Endothelial cell (in vitro differentiated cells): Measurements from ENCODE around the gene NOXO1. TPM values are rescaled to one million over a fixed set of nuclear protein-coding genes. Genes with fewer than 3 reads are reported as not detected.

Source experiments
- DNase-seq: peaks from one replicate; pipeline ENCODE4 v3.0.0; 2021; ENCODE audit warnings: low spot score
- H3K27ac Mint-ChIP-seq: one replicate; pipeline ENCODE4 v1.8.0; 2021; ENCODE audit warnings: mixed read lengths, inconsistent platforms; ENCODE audit not compliant: unreplicated experiment
- H3K27me3 Mint-ChIP-seq: one replicate; pipeline ENCODE4 v1.8.0; 2021; ENCODE audit warnings: mild to moderate bottlenecking, moderate library complexity, mixed read lengths, inconsistent platforms; ENCODE audit not compliant: unreplicated experiment
- H3K36me3 Mint-ChIP-seq: one replicate; pipeline ENCODE4 v1.8.0; 2021; ENCODE audit warnings: mild to moderate bottlenecking, low read depth, mixed read lengths, inconsistent platforms; ENCODE audit not compliant: unreplicated experiment
- H3K4me1 Mint-ChIP-seq: one replicate; pipeline ENCODE4 v1.8.0; 2021; ENCODE audit warnings: mild to moderate bottlenecking, mixed read lengths, inconsistent platforms; ENCODE audit not compliant: unreplicated experiment
- H3K4me3 Mint-ChIP-seq: one replicate; pipeline ENCODE4 v1.8.0; 2021; ENCODE audit warnings: mild to moderate bottlenecking, mixed read lengths, inconsistent platforms; ENCODE audit not compliant: unreplicated experiment
- H3K9me3 Mint-ChIP-seq: one replicate; pipeline ENCODE4 v1.8.0; 2021; ENCODE audit warnings: mixed read lengths, inconsistent platforms; ENCODE audit not compliant: unreplicated experiment
- total RNA-seq: library from RNA; stranded (reverse); fragmentation: NEBNext Ultra II Directional; extraction: Animal tissue kit (Norgen Biotek cat#: 25700); gene quantifications from one replicate; pipeline ENCODE4 v1.2.1, GENCODE V29; 2021; ENCODE audit not compliant: unreplicated experiment
- TF ChIP-seq, protein P1 (sequence below): fragments of 200-600 bp; sonication (generic); IDR thresholded peaks from one replicate; pipeline ENCODE4 v1.5.0; 2021; ENCODE audit warnings: antibody characterized with exemption; ENCODE audit not compliant: unreplicated experiment

Gene NOXO1
- total RNA-seq, 1 donor from 2014 or later: 0.23 TPM

- no peak overlapping the region for H3K27ac Mint-ChIP-seq
- peaks cover 14% of the 10 kb centered on the region for H3K4me1 Mint-ChIP-seq
- peaks cover 15% of the 10 kb centered on the region for H3K27me3 Mint-ChIP-seq
- no peak for DNase-seq
- TF ChIP-seq, protein P1, sequence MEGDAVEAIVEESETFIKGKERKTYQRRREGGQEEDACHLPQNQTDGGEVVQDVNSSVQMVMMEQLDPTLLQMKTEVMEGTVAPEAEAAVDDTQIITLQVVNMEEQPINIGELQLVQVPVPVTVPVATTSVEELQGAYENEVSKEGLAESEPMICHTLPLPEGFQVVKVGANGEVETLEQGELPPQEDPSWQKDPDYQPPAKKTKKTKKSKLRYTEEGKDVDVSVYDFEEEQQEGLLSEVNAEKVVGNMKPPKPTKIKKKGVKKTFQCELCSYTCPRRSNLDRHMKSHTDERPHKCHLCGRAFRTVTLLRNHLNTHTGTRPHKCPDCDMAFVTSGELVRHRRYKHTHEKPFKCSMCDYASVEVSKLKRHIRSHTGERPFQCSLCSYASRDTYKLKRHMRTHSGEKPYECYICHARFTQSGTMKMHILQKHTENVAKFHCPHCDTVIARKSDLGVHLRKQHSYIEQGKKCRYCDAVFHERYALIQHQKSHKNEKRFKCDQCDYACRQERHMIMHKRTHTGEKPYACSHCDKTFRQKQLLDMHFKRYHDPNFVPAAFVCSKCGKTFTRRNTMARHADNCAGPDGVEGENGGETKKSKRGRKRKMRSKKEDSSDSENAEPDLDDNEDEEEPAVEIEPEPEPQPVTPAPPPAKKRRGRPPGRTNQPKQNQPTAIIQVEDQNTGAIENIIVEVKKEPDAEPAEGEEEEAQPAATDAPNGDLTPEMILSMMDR: no peak
- no peaks in the 10 kb centered on the region for H3K36me3 Mint-ChIP-seq
- H3K4me3 Mint-ChIP-seq: peak overlapping the region; percentile 92
- no peaks in the 10 kb centered on the region for H3K9me3 Mint-ChIP-seq
Measured at GRCh38 chr16:2027024-2028010, 46.0 kb upstream of the NOXO1 start.

DNA sequence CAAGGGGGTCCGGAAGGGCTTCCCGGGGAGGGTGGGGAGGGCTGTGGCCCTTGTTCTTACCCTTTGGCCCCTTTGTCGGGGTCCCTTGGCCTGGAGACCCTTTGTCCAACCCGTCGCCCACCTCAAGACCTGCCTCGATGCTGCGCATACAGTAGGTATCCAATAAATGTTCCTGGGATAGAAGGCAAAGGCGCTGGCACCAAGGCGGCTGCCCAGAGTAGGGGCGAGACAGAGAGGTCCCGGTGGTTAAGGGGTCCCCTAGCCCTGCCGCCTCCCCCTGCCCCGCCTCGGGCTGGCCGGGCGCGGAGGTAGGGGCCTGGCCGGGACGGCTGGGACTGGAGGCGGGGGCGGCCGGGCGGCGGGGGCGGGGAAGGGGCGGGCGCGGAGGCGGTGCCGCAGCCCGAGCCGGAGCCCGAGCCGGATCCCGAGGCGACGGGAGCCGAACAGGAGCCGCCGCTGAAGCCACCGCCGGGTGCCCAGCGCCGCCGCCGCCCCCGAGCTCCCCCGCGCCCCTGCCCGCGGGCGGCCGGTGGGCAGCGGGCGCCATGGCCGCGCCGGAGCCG lies 45.3 kb upstream of the NOXO1 start, which contains the start of gene NHERF2:
TSS of gene NHERF2 (plus strand) at position 442 of the 563 bp plus-strand sequence. CDS start at position 546, 104 bp downstream.
- H3K9me3 Mint-ChIP-seq: no peaks in the 10 kb centered on the region
- no peak for DNase-seq
- H3K36me3 Mint-ChIP-seq: no peaks in the 10 kb centered on the region
- peaks cover 10% of the 10 kb centered on the region for H3K4me1 Mint-ChIP-seq
- peak within 1 kb of the TSS; percentile 92 for H3K4me3 Mint-ChIP-seq
- no peak within 1 kb of the TSS for H3K27ac Mint-ChIP-seq
- TF ChIP-seq, protein P1: no peak
- H3K27me3 Mint-ChIP-seq: peaks cover 17% of the 10 kb centered on the region

GRCh38 chr16:2025878-2026460 lies 44.7 kb upstream of the NOXO1 start:
- TF ChIP-seq, protein P1: no peak
- no peak for DNase-seq
- Mint-ChIP-seq H3K4me3 (peak overlapping the region; percentile 47), H3K27me3 (peaks cover 18% of the 10 kb centered on the region), H3K9me3 (no peaks in the 10 kb centered on the region), H3K4me1 (peaks cover 8% of the 10 kb centered on the region), H3K27ac (no peak overlapping the region), H3K36me3 (no peaks in the 10 kb centered on the region)

DNA sequence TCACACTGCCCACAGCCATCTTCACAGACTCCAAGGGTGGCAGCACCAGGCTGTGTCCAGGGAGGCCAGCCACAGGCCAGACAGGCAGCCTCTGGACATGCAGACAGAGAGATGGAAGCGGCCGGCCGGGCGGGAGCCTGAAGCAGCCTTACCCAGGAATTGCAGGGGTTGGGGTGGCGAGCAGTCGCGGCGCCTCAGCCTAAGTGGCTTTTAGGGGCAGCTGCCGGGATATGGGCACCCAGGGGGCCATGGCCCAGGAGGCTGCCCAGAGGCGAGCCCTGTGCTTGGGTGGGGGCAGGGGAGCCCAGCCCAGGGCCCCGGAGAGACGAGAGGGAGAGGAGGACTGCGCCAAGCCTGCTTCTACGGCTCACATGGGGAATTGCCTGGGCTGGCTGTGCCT lies 44.0 kb upstream of the NOXO1 start:
- Mint-ChIP-seq H3K27ac (no peak overlapping the region), H3K4me3 (no peak overlapping the region), H3K9me3 (no peaks in the 10 kb centered on the region), H3K27me3 (peaks cover 23% of the 10 kb centered on the region), H3K36me3 (no peaks in the 10 kb centered on the region), H3K4me1 (peaks cover 8% of the 10 kb centered on the region)
- no peak for DNase-seq
- TF ChIP-seq, protein P1: no peak
